T-cell (primary cell): ENCODE results near the gene NEMP2. TPM values are rescaled to one million over a fixed set of nuclear protein-coding genes. Genes with fewer than 3 reads are reported as not detected.

Experiments used
- ATAC-seq, 4 experiments: fragments of 200-7000 bp in 3 of 4; fragments of 150-1000 bp in 1 of 4; cut with Tn5 transposase; replicated peaks in 1 of 4; 1 replicate in 3 of 4; 2 replicates in 1 of 4; pipeline ENCODE4 v1.10.0; 2021; ENCODE audit warnings: moderate library complexity in 3 of 4, mild to moderate bottlenecking in 2 of 4, moderate number of reproducible peaks in 1 of 4
- CTCF ChIA-PET, 2 donors: fragments of 300-600 bp; sonication (Branson Sonifier 250); formaldehyde crosslinking; loops; one replicate each; lab custom pipeline; 2022; ENCODE audit warnings: antibody characterized with exemption in 2 of 2; lab: Charles Lee
- POLR2A ChIA-PET, 2 donors: fragments of 300-600 bp; sonication (Branson Sonifier 250); formaldehyde crosslinking; loops; one replicate each; lab custom pipeline; 2022; ENCODE audit warnings: antibody characterized with exemption in 2 of 2; lab: Charles Lee
- DNase-seq, 35 experiments: peaks; one replicate each; pipeline versions ENCODE4 v3.0.0 to v3.0.0-alpha.2; 2013 to 2023
- H3K27ac ChIP-seq: one replicate; pipeline ENCODE4 v1.5.1; 2013; ENCODE audit warnings: low read length
- H3K27me3 ChIP-seq, 2 experiments: replicated peaks in 1 of 2; 1 replicate in 1 of 2; 2 replicates in 1 of 2; pipeline versions ENCODE4 v1.6.1 to v1.7.0; 2013; ENCODE audit warnings: low read length in 1 of 2, mixed read lengths in 1 of 2; ENCODE audit not compliant: control insufficient read depth in 2 of 2, insufficient read depth in 2 of 2; ENCODE audit errors: extremely low read depth in 1 of 2
- H3K36me3 ChIP-seq, 2 donors: 1 replicate in 1 of 2; 2 replicates in 1 of 2; pipeline versions ENCODE4 v1.6.1 to v1.7.0; 2013; ENCODE audit warnings: low read length in 1 of 2; ENCODE audit not compliant: control insufficient read depth in 2 of 2, insufficient read depth in 1 of 2; ENCODE audit errors: extremely low read depth in 1 of 2
- H3K4me1 ChIP-seq, 2 experiments: 1 replicate in 1 of 2; 2 replicates in 1 of 2; pipeline versions ENCODE4 v1.6.1 to v1.7.0; 2013; ENCODE audit warnings: low read length in 2 of 2, mixed read lengths in 1 of 2; ENCODE audit not compliant: insufficient read depth in 2 of 2, control insufficient read depth in 1 of 2; ENCODE audit errors: extremely low read depth in 1 of 2
- H3K4me3 ChIP-seq, 2 donors: 1 replicate in 1 of 2; 2 replicates in 1 of 2; pipeline versions ENCODE4 v1.5.1 to v1.7.0; 2013; ENCODE audit warnings: mild to moderate bottlenecking in 2 of 2, low read length in 1 of 2, moderate library complexity in 1 of 2; ENCODE audit not compliant: control insufficient read depth in 1 of 2; ENCODE audit errors: extremely low read depth in 1 of 2
- H3K9me3 ChIP-seq: 2 replicates; pipeline ENCODE4 v1.7.0; 2013
- H3K27ac Mint-ChIP-seq, 2 donors: one replicate each; pipeline ENCODE4 v1.8.0; 2020 to 2021; ENCODE audit warnings: mild to moderate bottlenecking in 2 of 2, mixed read lengths in 2 of 2
- H3K27me3 Mint-ChIP-seq, 2 donors: one replicate each; pipeline ENCODE4 v1.8.0; 2021 to 2022; ENCODE audit warnings: mixed read lengths in 2 of 2
- H3K36me3 Mint-ChIP-seq: one replicate; pipeline ENCODE4 v1.8.0; 2021; ENCODE audit warnings: mixed read lengths
- H3K4me1 Mint-ChIP-seq, 3 donors: one replicate each; pipeline ENCODE4 v1.8.0; 2020 to 2022; ENCODE audit warnings: mixed read lengths in 3 of 3, mild to moderate bottlenecking in 1 of 3
- H3K4me3 Mint-ChIP-seq, 3 donors: one replicate each; pipeline ENCODE4 v1.8.0; 2020 to 2022; ENCODE audit warnings: mild to moderate bottlenecking in 3 of 3, mixed read lengths in 3 of 3, moderate library complexity in 3 of 3
- H3K9me3 Mint-ChIP-seq, 3 donors: one replicate each; pipeline ENCODE4 v1.8.0; 2020 to 2022; ENCODE audit warnings: mixed read lengths in 3 of 3
- WGBS: methylation state at CpG from one replicate; pipeline ENCODE4 v1.1.5; 2013; ENCODE audit warnings: missing lambda C conversion rate; ENCODE audit not compliant: insufficient coverage; 5-methylcytosine and 5-hydroxymethylcytosine counted together
- total RNA-seq, 35 experiments: library from RNA in 6 of 35; stranded (reverse) in 6 of 35; fragments of 120-200 nt in 1 of 35; gene quantifications; one replicate each; pipeline versions ENCODE4 v1.2.1 to v1.2.4 and lab custom pipeline; 2013 to 2026

The NEMP2 gene
- total RNA-seq, 5 donors from 2014 or later (not counting 1 experiment from before 2014, with no cell fraction given), result 11.1 to 16.2 (median 15.3) TPM

GRCh38 chr2:190456833-190457232 lies 77.7 kb downstream of the NEMP2 start:
- H3K27me3 ChIP-seq, result no peaks in the 10 kb centered on the region
- H3K9me3 ChIP-seq, result no peaks in the 10 kb centered on the region
- no peak overlapping the region for H3K4me3 ChIP-seq
- peaks cover 0 to 32% of the 10 kb centered on the region in 2 donors for H3K36me3 ChIP-seq
- no peaks in the 10 kb centered on the region for H3K4me1 ChIP-seq
- Mint-ChIP-seq H3K4me3 (no peak overlapping the region), H3K27me3 (no peaks in the 10 kb centered on the region), H3K27ac (no peak overlapping the region), H3K36me3 (peaks cover 57% of the 10 kb centered on the region), H3K9me3 (no peaks in the 10 kb centered on the region), H3K4me1 (peaks cover 57 to 73% (median 66%) of the 10 kb centered on the region in 3 donors)
- ATAC-seq (no peak), DNase-seq (no peak)
- H3K27ac ChIP-seq, result no peak overlapping the region
- WGBS, result no CpG with 5 or more reads among the region's 7 CpGs
- CTCF ChIA-PET, result no interaction called here
- POLR2A ChIA-PET, result no interaction called here

GRCh38 chr2:190455358-190456095 lies 79.0 kb downstream of the NEMP2 start:
- no peak overlapping the region for H3K27ac Mint-ChIP-seq
- Histone ChIP-seq H3K9me3 (no peaks in the 10 kb centered on the region), H3K4me3 (no peak overlapping the region), H3K36me3 (peaks cover 4 to 32% of the 10 kb centered on the region in 2 donors), H3K27me3 (no peaks in the 10 kb centered on the region), H3K27ac (no peak overlapping the region), H3K4me1 (no peaks in the 10 kb centered on the region)
- no peaks in the 10 kb centered on the region for H3K27me3 Mint-ChIP-seq
- DNase-seq (no peak), ATAC-seq (no peak)
- ChIA-PET POLR2A (no interaction called here), CTCF (interaction anchor here in 1 of 2 donors (0.7 kb wide), 1 partner anchor 9 kb away, joined by 6 read pairs; no protein-coding TSS in a partner anchor)
- peaks cover 66 to 77% (median 69%) of the 10 kb centered on the region in 3 donors for H3K4me1 Mint-ChIP-seq
- peaks cover 65% of the 10 kb centered on the region for H3K36me3 Mint-ChIP-seq
- H3K4me3 Mint-ChIP-seq, result no peak overlapping the region
- H3K9me3 Mint-ChIP-seq, result no peaks in the 10 kb centered on the region
- WGBS, result 86% methylated on average over 2 of the region's 7 CpGs

DNA sequence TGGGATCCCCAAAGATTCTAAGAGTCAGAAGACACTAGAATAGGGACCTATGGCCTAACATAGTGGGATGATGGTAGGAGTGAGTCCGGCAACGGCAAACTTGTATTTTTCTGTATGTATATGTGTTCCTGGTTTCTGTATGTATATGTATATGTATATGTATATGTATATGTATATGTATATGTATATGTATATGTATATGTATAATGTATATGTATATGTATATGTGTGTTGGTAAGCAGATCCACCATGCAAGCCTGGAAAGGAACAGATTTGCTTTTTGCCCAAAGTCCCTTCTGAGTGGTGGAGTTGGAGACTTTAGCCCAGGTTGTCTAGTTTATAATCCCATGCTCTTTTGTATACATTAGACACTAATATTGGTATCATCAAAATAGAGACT lies 79.7 kb downstream of the NEMP2 start:
- Mint-ChIP-seq H3K4me3 (no peak overlapping the region), H3K36me3 (peaks cover 63% of the 10 kb centered on the region), H3K27me3 (no peaks in the 10 kb centered on the region), H3K4me1 (peaks cover 58 to 76% (median 66%) of the 10 kb centered on the region in 3 donors), H3K27ac (no peak overlapping the region), H3K9me3 (no peaks in the 10 kb centered on the region)
- no peak overlapping the region for H3K4me3 ChIP-seq
- DNase-seq (no peak), ATAC-seq (no peak)
- no peaks in the 10 kb centered on the region for H3K27me3 ChIP-seq
- H3K9me3 ChIP-seq, result no peaks in the 10 kb centered on the region
- ChIA-PET POLR2A (no interaction called here), CTCF (no interaction called here)
- H3K27ac ChIP-seq, result no peak overlapping the region
- H3K4me1 ChIP-seq, result no peaks in the 10 kb centered on the region
- no CpG with 5 or more reads among the region's 2 CpGs for WGBS
- peaks cover 4 to 32% of the 10 kb centered on the region in 2 donors for H3K36me3 ChIP-seq

Other genes starting within 250 kb of the NEMP2 start
- 10 to 100 TPM; 15.5 to 19.8 (median 19.4) TPM for gene HIBCH, start 214.9 kb downstream of the NEMP2 start, total RNA-seq
- gene INPP1, start 191.1 kb downstream of the NEMP2 start, total RNA-seq, result 1 to 10 TPM; 2.1 to 7.1 (median 2.9) TPM
- gene MFSD6, start 126.4 kb downstream of the NEMP2 start, total RNA-seq, result 10 to 100 TPM; 42.3 to 47.4 (median 44.4) TPM
- gene NAB1, start 114.4 kb upstream of the NEMP2 start, total RNA-seq, result 10 to 100 TPM; 17.7 to 22.1 (median 19.2) TPM